Vagina (tissue), 2 donors: Measurements from ENCODE around the gene BTBD6. TPM values are rescaled to one million over a fixed set of nuclear protein-coding genes. Genes with fewer than 3 reads are reported as not detected.

Experiments used
- DNase-seq, 2 donors: peaks; one replicate each; pipeline ENCODE4 v3.0.0-alpha.2; 2017; ENCODE audit errors: extremely low spot score in 2 of 2
- H3K27ac ChIP-seq: fragments of 200-600 bp; sonication (generic); one replicate; pipeline ENCODE4 v1.5.1; 2019
- H3K27me3 ChIP-seq: fragments of 200-600 bp; sonication (generic); one replicate; pipeline ENCODE4 v1.5.1; 2019
- H3K36me3 ChIP-seq, 2 donors: fragments of 200-600 bp; sonication (generic); one replicate each; pipeline ENCODE4 v1.5.1; 2017 to 2019
- H3K4me1 ChIP-seq: fragments of 200-600 bp; sonication (generic); one replicate; pipeline ENCODE4 v1.5.1; 2019
- H3K4me3 ChIP-seq, 2 donors: fragments of 200-600 bp; sonication (generic); 1 replicate in 1 of 2; 2 replicates in 1 of 2; pipeline ENCODE4 v1.5.1; 2016 to 2019
- H3K9me3 ChIP-seq: fragments of 200-600 bp; sonication (generic); one replicate; pipeline ENCODE4 v1.5.1; 2019
- CTCF ChIP-seq, 3 experiments: fragments of 450-650 bp in 2 of 3; fragments of 200-600 bp in 1 of 3; sonication (generic) in 1 of 3; IDR thresholded peaks; one replicate each; pipeline ENCODE4 v1.5.1; 2017 to 2019; ENCODE audit warnings: antibody characterized with exemption in 3 of 3, mild to moderate bottlenecking in 2 of 3, moderate library complexity in 2 of 3
- POLR2A ChIP-seq, 2 donors: fragments of 450-650 bp; IDR thresholded peaks; one replicate each; pipeline ENCODE4 v1.6.1; 2017; ENCODE audit warnings: antibody characterized with exemption in 2 of 2, mild to moderate bottlenecking in 2 of 2, moderate library complexity in 2 of 2
- POLR2AphosphoS5 ChIP-seq, 2 donors: sonication (generic); formaldehyde crosslinking; IDR thresholded peaks; one replicate each; pipeline ENCODE4 v1.9.0; 2017; ENCODE audit warnings: antibody characterized with exemption in 2 of 2, mild to moderate bottlenecking in 2 of 2, low read depth in 1 of 2; ENCODE audit not compliant: insufficient read depth in 1 of 2
- intact Hi-C: fragments of 100-400 bp; cut with DNase I; formaldehyde crosslinking; loops from one replicate; pipeline ENCODE4 v1.15.1; 2023
- total RNA-seq: library from RNA; depleted of rRNA; stranded (reverse); fragments of >200 nt; gene quantifications from one replicate; pipeline ENCODE4 v1.2.3, GENCODE V29; 2016

BTBD6 gene
- total RNA-seq, 1 donor from 2014 or later = 45.9 TPM

- H3K4me1 ChIP-seq = peaks cover 43% of the 10 kb centered on the region
- no peak for TF ChIP-seq POLR2A (IDR thresholded peaks at IDR 0.05)
- TF ChIP-seq POLR2AphosphoS5 (IDR thresholded peaks at IDR 0.05; ENCODE audit: insufficient read depth in 1 of 2, low read depth in 1 of 2) = peak; percentile 20 to 50
- TF ChIP-seq CTCF (IDR thresholded peaks at IDR 0.05) = no peak
- H3K4me3 ChIP-seq = no peak overlapping the region
- H3K9me3 ChIP-seq = no peaks in the 10 kb centered on the region
- no peaks in the 10 kb centered on the region for H3K27me3 ChIP-seq
- peaks cover 0 to 3% of the 10 kb centered on the region in 2 donors for H3K36me3 ChIP-seq
- DNase-seq = no peak
- H3K27ac ChIP-seq = no peak overlapping the region
- intact Hi-C loops = loop anchor here (10.0 kb wide), 1 partner anchor 80 kb away; no protein-coding TSS in a partner anchor
Observed at GRCh38 chr14:105204206-105204930, 44.0 kb upstream of the BTBD6 start.

GRCh38 chr14:105204931-105205672, 43.2 kb upstream of the BTBD6 start:
- no peak overlapping the region for H3K4me3 ChIP-seq
- no peaks in the 10 kb centered on the region for H3K9me3 ChIP-seq
- no peak for DNase-seq
- no peak overlapping the region for H3K27ac ChIP-seq
- TF ChIP-seq POLR2A (IDR thresholded peaks at IDR 0.05) (no peak), CTCF (IDR thresholded peaks at IDR 0.05) (no peak), POLR2AphosphoS5 (IDR thresholded peaks at IDR 0.05; ENCODE audit: insufficient read depth in 1 of 2, low read depth in 1 of 2) (no peak)
- peaks cover 43% of the 10 kb centered on the region for H3K4me1 ChIP-seq
- H3K36me3 ChIP-seq = peaks cover 0 to 9% of the 10 kb centered on the region in 2 donors
- intact Hi-C loops = loop anchor here (10.0 kb wide), 1 partner anchor 80 kb away; no protein-coding TSS in a partner anchor
- no peaks in the 10 kb centered on the region for H3K27me3 ChIP-seq

- Histone ChIP-seq H3K27ac (no peak overlapping the region), H3K4me3 (no peak overlapping the region), H3K27me3 (no peaks in the 10 kb centered on the region), H3K9me3 (no peaks in the 10 kb centered on the region), H3K4me1 (peaks cover 43% of the 10 kb centered on the region), H3K36me3 (peaks cover 0 to 9% of the 10 kb centered on the region in 2 donors)
- intact Hi-C loops = loop anchor here (10.0 kb wide), 1 partner anchor 79 kb away; no protein-coding TSS in a partner anchor
- no peak for TF ChIP-seq POLR2AphosphoS5 (IDR thresholded peaks at IDR 0.05; ENCODE audit: insufficient read depth in 1 of 2, low read depth in 1 of 2)
- no peak for TF ChIP-seq CTCF (IDR thresholded peaks at IDR 0.05)
- no peak for TF ChIP-seq POLR2A (IDR thresholded peaks at IDR 0.05)
- DNase-seq = no peak
Observed at GRCh38 chr14:105205673-105206208, 42.6 kb upstream of the BTBD6 start.

- intact Hi-C loops = loop anchor here (10.0 kb wide), 1 partner anchor 78 kb away; no protein-coding TSS in a partner anchor
- no peak for TF ChIP-seq CTCF (IDR thresholded peaks at IDR 0.05)
- TF ChIP-seq POLR2A (IDR thresholded peaks at IDR 0.05) = no peak
- TF ChIP-seq POLR2AphosphoS5 (IDR thresholded peaks at IDR 0.05; ENCODE audit: insufficient read depth in 1 of 2, low read depth in 1 of 2) = no peak
- Histone ChIP-seq H3K4me3 (no peak overlapping the region), H3K4me1 (peaks cover 39% of the 10 kb centered on the region), H3K27me3 (no peaks in the 10 kb centered on the region), H3K36me3 (peaks cover 0 to 9% of the 10 kb centered on the region in 2 donors), H3K9me3 (no peaks in the 10 kb centered on the region), H3K27ac (no peak overlapping the region)
- no peak for DNase-seq
Observed at GRCh38 chr14:105206873-105207272, 41.5 kb upstream of the BTBD6 start.
